IMR-90 (cell line): Measurements from ENCODE around the gene CD2AP. TPM values are rescaled to one million over a fixed set of nuclear protein-coding genes. Genes with fewer than 3 reads are reported as not detected.

Experiments
- ATAC-seq: fragments of 200-7000 bp; cut with Tn5 transposase; 2 replicates; pipeline ENCODE4 v1.9.1; 2020; ENCODE audit warnings: low read depth, mild to moderate bottlenecking, moderate library complexity
- BruUV-seq: library from RNA; stranded (reverse); fragments of 400-500 nt; replicated peaks from 2 replicates; lab custom pipeline; 2021; lab: Mats Ljungman, UMichigan
- CTCF ChIA-PET: fragments of 300-600 bp; formaldehyde crosslinking; extraction: SDS; loops from one replicate; lab custom pipeline; 2021; ENCODE audit warnings: antibody characterized with exemption; lab: Yijun Ruan, JAX
- POLR2A ChIA-PET: fragments of 300-600 bp; sonication (Branson Sonifier 250); formaldehyde crosslinking; loops from one replicate; lab custom pipeline; 2022; ENCODE audit warnings: antibody characterized with exemption; ENCODE audit not compliant: unreplicated experiment; lab: Charles Lee
- DNase-seq: peaks from one replicate; pipeline ENCODE4 v3.0.0; 2013
- H2AFZ ChIP-seq: replicated peaks from 2 replicates; pipeline ENCODE3; 2013; ENCODE audit warnings: low read length, mild to moderate bottlenecking; ENCODE audit not compliant: poor library complexity
- H2AK5ac ChIP-seq: 2 replicates; pipeline ENCODE4 v1.6.1; 2013; ENCODE audit warnings: low read depth, low read length, inconsistent platforms
- H2AK9ac ChIP-seq: replicated peaks from 2 replicates; pipeline ENCODE3; 2013; ENCODE audit warnings: mild to moderate bottlenecking, low read depth, low read length, moderate library complexity; ENCODE audit not compliant: poor library complexity
- H2BK120ac ChIP-seq: 2 replicates; pipeline ENCODE4 v1.6.1; 2013; ENCODE audit warnings: low read depth, low read length, inconsistent platforms
- H2BK15ac ChIP-seq: 3 replicates; pipeline ENCODE4 v1.6.1; 2013; ENCODE audit warnings: low read depth, low read length, inconsistent platforms
- H2BK20ac ChIP-seq: 2 replicates; pipeline ENCODE4 v1.6.1; 2013; ENCODE audit warnings: low read depth, mild to moderate bottlenecking, inconsistent platforms, low read length, moderate library complexity
- H2BK5ac ChIP-seq: 2 replicates; pipeline ENCODE4 v1.6.1; 2013; ENCODE audit warnings: mild to moderate bottlenecking, low read depth, low read length, inconsistent platforms; ENCODE audit not compliant: poor library complexity, severe bottlenecking
- H3K14ac ChIP-seq: replicated peaks from 2 replicates; pipeline ENCODE4 v1.6.1; 2013; ENCODE audit warnings: low read depth, low read length, inconsistent platforms
- H3K18ac ChIP-seq: 2 replicates; pipeline ENCODE4 v1.6.1; 2013; ENCODE audit warnings: low read depth, low read length, control low read depth
- H3K23ac ChIP-seq: 2 replicates; pipeline ENCODE4 v1.6.1; 2013; ENCODE audit warnings: low read depth, low read length, inconsistent platforms
- H3K27ac ChIP-seq: 2 replicates; pipeline ENCODE4 v1.5.1; 2013; ENCODE audit warnings: mild to moderate bottlenecking, control low read depth, low read length; ENCODE audit not compliant: insufficient read depth
- H3K27me3 ChIP-seq: 2 replicates; pipeline ENCODE4 v1.6.1; 2013; ENCODE audit warnings: low read length; ENCODE audit not compliant: control insufficient read depth, insufficient read depth
- H3K36me3 ChIP-seq: 2 replicates; pipeline ENCODE4 v1.6.1; 2013; ENCODE audit warnings: low read length, mixed read lengths; ENCODE audit not compliant: control insufficient read depth, insufficient read depth
- H3K4ac ChIP-seq: 2 replicates; pipeline ENCODE4 v1.6.1; 2013; ENCODE audit warnings: low read depth, low read length, inconsistent platforms
- H3K4me1 ChIP-seq: 2 replicates; pipeline ENCODE4 v1.6.1; 2013; ENCODE audit warnings: low read length, mixed read lengths; ENCODE audit not compliant: control insufficient read depth, insufficient read depth
- H3K4me2 ChIP-seq: 2 replicates; pipeline ENCODE4 v1.6.1; 2013; ENCODE audit warnings: low read depth, mild to moderate bottlenecking, control low read depth, low read length, moderate library complexity
- H3K4me3 ChIP-seq: 2 replicates; pipeline ENCODE4 v1.5.1; 2013; ENCODE audit warnings: low read depth, mild to moderate bottlenecking, control low read depth, low read length, moderate library complexity; ENCODE audit not compliant: insufficient read depth
- H3K56ac ChIP-seq: 2 replicates; pipeline ENCODE4 v1.6.1; 2013; ENCODE audit warnings: low read length, inconsistent platforms; ENCODE audit not compliant: insufficient read depth; ENCODE audit errors: extremely low read depth
- H3K79me1 ChIP-seq, 2 experiments: 2 replicates each; pipeline ENCODE4 v1.6.1; 2013; ENCODE audit warnings: low read length in 2 of 2, inconsistent platforms in 1 of 2, low read depth in 1 of 2
- H3K9ac ChIP-seq: 2 replicates; pipeline ENCODE4 v1.6.1; 2013; ENCODE audit warnings: low read depth, low read length, control low read depth
- H3K9me1 ChIP-seq: 2 replicates; pipeline ENCODE4 v1.6.1; 2013; ENCODE audit warnings: low read length, inconsistent platforms; ENCODE audit not compliant: insufficient read depth
- H3K9me3 ChIP-seq: 2 replicates; pipeline ENCODE4 v1.6.1; 2013; ENCODE audit warnings: low read length; ENCODE audit not compliant: control insufficient read depth, insufficient read depth
- H4K20me1 ChIP-seq: 2 replicates; pipeline ENCODE4 v1.6.1; 2013; ENCODE audit warnings: low read length, inconsistent platforms; ENCODE audit not compliant: insufficient read depth
- H4K5ac ChIP-seq: 2 replicates; pipeline ENCODE4 v1.6.1; 2013; ENCODE audit warnings: mild to moderate bottlenecking, low read depth, low read length, control low read depth
- H4K8ac ChIP-seq, 2 experiments: 2 replicates each; pipeline ENCODE4 v1.6.1; 2013; ENCODE audit warnings: low read depth in 2 of 2, low read length in 2 of 2, control low read depth in 1 of 2, inconsistent platforms in 1 of 2
- H4K91ac ChIP-seq: 2 replicates; pipeline ENCODE4 v1.6.1; 2013; ENCODE audit warnings: low read depth, low read length, inconsistent platforms; ENCODE audit not compliant: insufficient read depth
- MAZ ChIP-seq: IDR thresholded peaks from 2 replicates; pipeline ENCODE4 v1.6.1; 2012; ENCODE audit warnings: low read depth, mild to moderate bottlenecking, low read length, improper control_type of control experiment, moderate library complexity, borderline replicate concordance
- NFE2L2 ChIP-seq: fragments of 150-350 bp; IDR thresholded peaks from 2 replicates; pipeline ENCODE4 v1.6.1; 2016; ENCODE audit warnings: low read depth, mild to moderate bottlenecking, low read length
- RFX5 ChIP-seq: IDR thresholded peaks from 2 replicates; pipeline ENCODE4 v1.8.0; 2012; ENCODE audit warnings: low read depth, mild to moderate bottlenecking, low read length, moderate library complexity
- WGBS, 2 experiments: methylation state at CpG; one replicate each; pipeline versions ENCODE4 v1.1.5 to v1.1.7; 2013; ENCODE audit warnings: missing lambda C conversion rate in 2 of 2; ENCODE audit not compliant: insufficient read length in 1 of 2; ENCODE audit errors: extremely low coverage in 2 of 2; 5-methylcytosine and 5-hydroxymethylcytosine counted together
- dilution Hi-C: fragments of 300-500 bp; cut with HindIII; formaldehyde crosslinking; loops from one replicate; pipeline ENCODE4 v1.14.3; 2018; ENCODE audit warnings: low sequenced_read_pairs; ENCODE audit not compliant: unreplicated experiment
- in situ Hi-C: fragments of 300-500 bp; cut with MboI; formaldehyde crosslinking; loops from 3 replicates; pipeline ENCODE4 v1.14.3; 2019; ENCODE audit warnings: low sequenced_read_pairs, inconsistent platforms, mixed read lengths
- intact Hi-C: fragments of 100-400 bp; cut with micrococcal nuclease; formaldehyde crosslinking; loops from 2 replicates; pipeline ENCODE4 v1.10.0; 2022
- polyA plus RNA-seq, 3 experiments: library from polyadenylated mRNA; depleted of rRNA; stranded (reverse); fragments of >200 nt; gene quantifications; 2 replicates each; pipeline ENCODE4 v1.2.3, GENCODE V29; 2012; ENCODE audit warnings: low replicate concordance in 1 of 3
- total RNA-seq: library from RNA; depleted of rRNA; stranded (reverse); fragments of >200 nt; gene quantifications from 2 replicates; pipeline ENCODE4 v1.2.3, GENCODE V29; 2012
- TF ChIP-seq, protein P1 (sequence below): fragments of 150-350 bp; IDR thresholded peaks from 2 replicates; pipeline ENCODE4 v1.6.1; 2016; ENCODE audit warnings: low read depth, mild to moderate bottlenecking, low read length, moderate library complexity, borderline replicate concordance

CD2AP gene
- total and polyA plus RNA-seq, 2 of the 4 experiments (the other 2 are of a cell fraction) = 5.3 to 7.5 TPM

DNA sequence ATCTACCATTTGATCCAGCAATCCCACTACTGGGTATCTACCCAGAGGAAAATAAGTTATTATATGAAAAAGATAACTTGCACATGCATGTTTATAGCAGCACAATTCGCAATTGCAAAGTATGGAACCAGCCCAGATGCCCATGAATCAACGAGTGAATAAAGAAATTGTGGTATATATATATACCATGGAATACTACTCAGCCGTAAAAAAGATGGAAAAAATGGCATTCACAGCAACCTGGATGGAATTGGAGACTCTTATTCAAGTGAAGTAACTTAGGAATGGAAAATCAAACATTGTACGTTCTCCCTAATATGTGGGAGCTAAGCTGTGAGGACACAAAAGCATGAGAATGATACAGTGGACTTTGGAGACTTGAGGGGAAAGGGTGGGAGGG is 120.8 kb downstream of the CD2AP start:
- TF ChIP-seq NFE2L2 = no peak
- no peak for TF ChIP-seq MAZ
- TF ChIP-seq RFX5 = no peak
- TF ChIP-seq, protein P1, sequence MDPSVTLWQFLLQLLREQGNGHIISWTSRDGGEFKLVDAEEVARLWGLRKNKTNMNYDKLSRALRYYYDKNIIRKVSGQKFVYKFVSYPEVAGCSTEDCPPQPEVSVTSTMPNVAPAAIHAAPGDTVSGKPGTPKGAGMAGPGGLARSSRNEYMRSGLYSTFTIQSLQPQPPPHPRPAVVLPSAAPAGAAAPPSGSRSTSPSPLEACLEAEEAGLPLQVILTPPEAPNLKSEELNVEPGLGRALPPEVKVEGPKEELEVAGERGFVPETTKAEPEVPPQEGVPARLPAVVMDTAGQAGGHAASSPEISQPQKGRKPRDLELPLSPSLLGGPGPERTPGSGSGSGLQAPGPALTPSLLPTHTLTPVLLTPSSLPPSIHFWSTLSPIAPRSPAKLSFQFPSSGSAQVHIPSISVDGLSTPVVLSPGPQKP = no peak
- H3K4ac ChIP-seq = no peak overlapping the region
- BruUV-seq = no TSS peak
- no peak overlapping the region for H3K23ac ChIP-seq
- no peak overlapping the region for H2BK120ac ChIP-seq
- no peak overlapping the region for H3K9ac ChIP-seq
- H3K9me1 ChIP-seq = peaks cover 3% of the 10 kb centered on the region; the same call in 1 of the 2 replicates
- no peak overlapping the region for H4K8ac ChIP-seq
- no peak overlapping the region for H4K91ac ChIP-seq
- H2AK9ac ChIP-seq = no peak overlapping the region
- H3K4me2 ChIP-seq = no peak overlapping the region
- no peak overlapping the region for H2BK5ac ChIP-seq
- peaks cover 0 to 3% of the 10 kb centered on the region in 2 experiments; a peak in 1 of 4 replicates for H3K79me1 ChIP-seq
- WGBS, 2 experiments = no CpG with 5 or more reads among the region's 4 CpGs
- in situ Hi-C loops = no loop called here
- 0 out of 2 replicates have a peak, but pooled peaks cover 1% of the 10 kb centered on the region for H3K36me3 ChIP-seq
- ChIA-PET POLR2A (no interaction called here), CTCF (no interaction called here)
- no peak overlapping the region for H3K4me3 ChIP-seq
- no peaks in the 10 kb centered on the region for H3K4me1 ChIP-seq
- H3K14ac ChIP-seq = no peak overlapping the region
- no peak overlapping the region for H3K56ac ChIP-seq
- H3K27ac ChIP-seq = no peak overlapping the region
- dilution Hi-C loops = no loop called here
- ATAC-seq (no peak), DNase-seq (no peak)
- H3K9me3 ChIP-seq = no peaks in the 10 kb centered on the region
- H2BK20ac ChIP-seq = no peak overlapping the region
- H3K18ac ChIP-seq = no peak overlapping the region
- H2BK15ac ChIP-seq = no peak overlapping the region
- no peaks in the 10 kb centered on the region for H4K20me1 ChIP-seq
- H2AFZ ChIP-seq = no peak overlapping the region
- H3K27me3 ChIP-seq = no peaks in the 10 kb centered on the region
- H2AK5ac ChIP-seq = no peak overlapping the region
- intact Hi-C loops = no loop called here
- no peak overlapping the region for H4K5ac ChIP-seq
